GM18520 (cell line): ENCODE data around the gene ZC3HAV1L.
"Not testable (repeated sequence)": the region's sequence is repeated elsewhere in the genome, so short reads cannot be mapped to it uniquely, and the experiment has no call there.

ENCODE experiments used
- ATAC-seq: cut with Tn5 transposase; IDR thresholded peaks from one replicate; pipeline ENCODE4 v1.9.1; 2021; ENCODE audit not compliant: unreplicated experiment

The ZC3HAV1L gene

DNA sequence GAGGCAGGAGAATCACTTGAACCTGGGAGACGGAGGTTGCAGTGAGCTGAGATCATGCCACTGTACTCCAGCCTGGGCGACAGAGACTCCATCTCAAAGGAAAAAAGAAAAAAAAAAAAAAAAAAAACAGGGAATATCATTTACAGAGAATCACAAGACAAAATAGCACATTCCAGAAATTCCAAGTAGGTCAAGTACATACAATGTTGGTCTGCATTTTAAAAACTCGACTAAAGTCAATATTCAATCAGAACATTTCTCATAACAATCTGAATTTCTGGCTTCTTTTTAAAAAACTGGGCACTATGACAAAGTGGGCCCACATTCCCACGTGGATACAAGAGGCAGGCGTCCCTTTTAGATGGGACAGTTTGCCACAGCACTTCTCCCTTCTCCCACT, 12.8 kb downstream of the ZC3HAV1L start:
- no peak for ATAC-seq

DNA sequence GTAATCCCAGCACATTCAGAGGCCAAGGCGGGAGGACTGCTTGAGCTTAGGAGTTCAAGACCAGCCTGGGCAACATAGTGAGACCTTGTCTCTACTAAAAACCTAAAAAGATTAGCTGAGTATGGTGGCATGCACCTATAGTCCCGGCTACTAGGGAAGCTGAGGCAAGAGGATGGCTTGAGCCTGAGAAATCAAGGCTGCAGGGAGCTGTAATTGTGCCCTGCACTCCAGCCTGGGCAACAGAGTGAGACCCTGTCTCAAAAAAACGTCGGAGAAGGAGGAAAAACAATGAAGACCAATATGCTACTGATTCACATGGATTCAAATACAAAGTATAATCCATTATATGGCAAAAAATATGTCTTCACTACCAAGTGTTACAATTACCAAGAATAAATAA, 13.6 kb downstream of the ZC3HAV1L start:
- ATAC-seq, result no peak

DNA sequence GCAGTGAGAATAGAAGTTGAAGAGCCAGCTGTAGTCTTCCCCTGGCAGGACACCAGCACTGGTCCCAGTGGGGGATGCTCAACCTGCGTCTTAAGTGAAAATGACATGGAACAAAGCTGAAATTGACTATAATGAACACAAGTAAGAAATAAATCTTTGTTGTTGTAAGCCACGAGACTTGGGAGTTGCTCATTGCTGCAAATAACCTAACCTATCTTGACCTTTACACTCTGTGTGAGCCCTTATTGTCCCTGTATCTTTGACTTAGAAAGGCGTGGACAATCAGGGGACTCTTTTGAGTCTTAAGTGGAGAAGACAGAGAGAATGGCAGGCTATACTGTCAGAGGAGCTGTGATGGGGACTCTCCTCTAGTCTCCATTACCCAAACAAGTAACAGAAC, 16.9 kb downstream of the ZC3HAV1L start:
- ATAC-seq, result no peak

DNA sequence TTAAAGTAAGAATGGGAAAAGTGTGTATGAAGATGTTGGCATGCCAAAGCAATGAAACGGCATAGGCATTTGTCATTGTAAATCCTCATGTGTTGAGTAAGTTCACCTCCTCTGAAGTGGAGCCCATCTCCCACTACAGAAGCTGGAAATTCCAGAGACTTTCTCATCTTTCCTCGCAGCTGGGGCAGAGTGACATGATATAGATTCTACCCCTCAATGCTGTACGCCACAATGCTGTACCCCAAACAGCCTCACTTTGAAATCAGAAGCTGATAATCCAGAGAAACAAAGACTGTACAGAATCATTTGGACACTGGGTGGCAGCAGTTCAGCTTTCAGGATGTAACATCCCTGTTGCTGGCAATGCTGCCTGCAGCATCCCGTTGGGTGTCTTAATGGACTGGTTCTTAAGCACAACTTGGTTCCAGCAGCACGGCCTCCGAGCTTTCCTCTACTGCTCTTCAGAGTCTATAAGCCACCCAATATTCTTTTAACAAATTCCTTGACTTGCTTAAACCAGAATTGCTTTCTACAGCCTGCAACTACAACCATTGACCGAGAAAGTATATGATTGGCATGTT, 18.8 kb downstream of the ZC3HAV1L start:
- no peak for ATAC-seq

DNA sequence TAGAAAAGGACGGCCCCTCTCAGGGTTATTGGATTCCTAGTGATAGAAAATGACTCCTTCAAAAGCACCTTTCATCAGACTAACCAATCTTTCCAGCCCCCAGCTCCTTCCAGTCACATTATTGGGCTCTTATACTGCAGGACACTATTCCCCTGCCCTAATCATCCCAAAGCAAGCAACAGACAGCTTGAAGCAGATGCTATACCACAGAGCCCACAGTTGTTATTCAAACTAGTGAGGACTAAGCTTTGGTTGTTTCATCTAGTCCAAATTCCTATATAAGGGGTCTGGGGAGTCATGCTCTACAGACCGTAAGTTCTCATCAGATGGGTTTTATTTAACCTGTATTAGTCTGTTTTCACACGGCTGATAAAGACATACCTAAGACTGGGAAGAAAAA, 24.5 kb downstream of the ZC3HAV1L start:
- no peak for ATAC-seq

DNA sequence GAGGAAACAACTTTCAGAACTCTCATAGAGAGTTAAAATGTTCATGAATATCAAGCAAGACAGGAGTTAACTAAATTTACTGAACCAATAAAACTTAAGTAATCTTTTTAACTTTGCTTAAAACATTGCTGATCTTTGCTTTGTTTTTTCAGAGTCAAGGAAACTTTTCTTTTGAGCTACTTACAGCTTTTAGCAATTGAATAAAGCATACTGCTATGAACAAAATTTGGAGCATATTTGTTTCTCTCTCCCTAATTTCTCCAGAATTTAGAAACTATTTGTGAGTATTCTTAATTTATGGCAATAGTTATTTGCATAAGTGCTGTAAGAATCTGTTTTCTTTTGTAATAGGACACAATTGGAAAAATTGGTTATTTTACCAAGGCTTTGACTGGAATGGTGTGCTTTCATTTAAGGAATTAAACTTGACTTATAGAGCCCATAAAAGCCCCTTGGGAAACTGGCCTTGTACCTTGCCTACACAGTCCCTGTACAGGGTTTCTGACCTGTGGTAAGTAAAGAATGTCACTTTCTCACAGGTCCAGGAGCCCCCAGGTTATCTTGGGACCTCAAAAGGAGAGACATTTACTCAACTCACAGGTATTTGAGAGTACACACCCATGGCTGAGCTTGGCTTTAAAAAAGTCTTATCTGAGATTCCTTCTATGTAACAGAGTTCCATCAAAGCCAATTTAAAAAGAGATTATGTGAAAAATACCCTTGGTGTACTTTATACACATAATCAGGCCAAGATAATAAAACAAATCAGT, 31.3 kb downstream of the ZC3HAV1L start:
- no peak for ATAC-seq

DNA sequence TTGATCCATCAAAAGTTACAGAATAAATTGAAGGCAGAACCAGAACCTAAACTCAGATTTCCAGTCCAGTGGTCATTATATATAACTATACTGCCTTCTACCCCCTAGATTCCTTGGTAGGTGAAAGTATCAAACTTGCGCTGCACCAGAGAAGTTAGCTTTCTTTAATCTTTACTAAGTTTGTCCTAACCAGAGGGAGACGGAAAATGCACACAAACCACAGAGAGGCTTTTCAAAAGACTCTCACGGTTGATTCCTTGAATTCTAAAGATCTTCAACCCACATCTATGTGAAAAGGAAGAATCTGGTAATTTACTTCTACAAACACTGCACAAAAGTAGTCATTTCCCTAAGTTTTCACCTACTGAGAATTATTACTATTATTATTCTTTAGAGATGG, 36.4 kb downstream of the ZC3HAV1L start:
- no peak for ATAC-seq

DNA sequence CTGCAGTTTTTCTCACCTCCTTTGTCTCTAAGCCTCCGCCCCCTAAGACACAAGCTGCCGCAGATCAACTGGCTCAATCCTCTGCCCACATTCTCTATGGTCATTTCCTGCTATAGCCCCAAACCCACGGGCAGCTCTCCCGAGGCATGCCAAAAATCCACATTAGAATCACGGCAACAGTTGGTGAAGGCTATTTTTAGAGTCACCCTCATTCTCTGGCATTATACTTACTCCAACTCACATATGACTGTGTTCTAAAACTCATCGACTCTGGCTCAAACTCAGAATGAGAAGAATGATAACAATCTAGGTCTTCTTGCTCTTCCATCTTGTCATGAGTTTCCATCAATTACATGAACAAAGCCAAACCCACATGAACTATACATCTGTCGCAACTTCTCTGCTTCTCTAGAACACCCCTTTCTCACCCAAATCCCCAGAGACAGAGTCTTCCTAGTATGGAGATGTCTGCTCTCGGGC, 43.8 kb downstream of the ZC3HAV1L start:
- no peak for ATAC-seq

DNA sequence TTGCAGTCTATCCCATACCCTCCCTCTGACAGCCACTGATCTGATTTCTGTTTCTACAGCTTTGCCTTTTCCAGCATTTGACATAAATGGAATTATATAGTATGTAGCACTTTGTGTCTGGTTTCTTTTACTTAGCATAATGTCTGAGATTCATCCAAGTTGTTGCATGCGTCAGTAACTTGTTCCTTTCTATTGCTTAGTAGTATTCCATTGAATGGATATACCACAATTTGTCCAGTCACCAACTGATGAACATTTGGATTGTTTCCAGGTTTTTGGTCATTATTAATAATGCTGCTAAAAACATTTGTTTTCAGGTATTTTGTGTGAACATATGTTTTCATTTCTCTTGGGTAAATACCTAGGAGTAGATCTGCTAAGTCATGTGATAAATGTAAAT, 48.2 kb downstream of the ZC3HAV1L start:
- no peak for ATAC-seq

DNA sequence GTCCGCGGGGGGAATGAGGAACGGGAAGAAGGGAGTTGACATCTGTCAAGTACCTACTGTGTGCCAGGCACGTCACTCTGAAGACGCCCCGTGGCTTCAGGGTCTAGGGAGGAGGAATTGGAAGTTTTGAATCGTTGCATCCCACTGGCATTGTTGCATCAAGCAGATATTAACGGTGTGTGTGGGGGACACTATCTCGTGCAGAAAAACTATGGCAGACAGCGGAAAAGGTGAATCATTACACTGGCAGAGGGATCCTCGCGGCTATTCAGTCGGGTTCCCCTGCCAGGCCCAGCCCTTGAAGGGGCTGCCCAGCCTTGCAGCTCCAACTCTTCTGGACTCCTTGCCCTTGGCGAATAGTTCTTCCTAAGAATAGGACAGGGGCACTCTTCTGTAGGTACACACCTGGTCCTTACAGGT, 53.6 kb downstream of the ZC3HAV1L start:
- no peak for ATAC-seq

DNA sequence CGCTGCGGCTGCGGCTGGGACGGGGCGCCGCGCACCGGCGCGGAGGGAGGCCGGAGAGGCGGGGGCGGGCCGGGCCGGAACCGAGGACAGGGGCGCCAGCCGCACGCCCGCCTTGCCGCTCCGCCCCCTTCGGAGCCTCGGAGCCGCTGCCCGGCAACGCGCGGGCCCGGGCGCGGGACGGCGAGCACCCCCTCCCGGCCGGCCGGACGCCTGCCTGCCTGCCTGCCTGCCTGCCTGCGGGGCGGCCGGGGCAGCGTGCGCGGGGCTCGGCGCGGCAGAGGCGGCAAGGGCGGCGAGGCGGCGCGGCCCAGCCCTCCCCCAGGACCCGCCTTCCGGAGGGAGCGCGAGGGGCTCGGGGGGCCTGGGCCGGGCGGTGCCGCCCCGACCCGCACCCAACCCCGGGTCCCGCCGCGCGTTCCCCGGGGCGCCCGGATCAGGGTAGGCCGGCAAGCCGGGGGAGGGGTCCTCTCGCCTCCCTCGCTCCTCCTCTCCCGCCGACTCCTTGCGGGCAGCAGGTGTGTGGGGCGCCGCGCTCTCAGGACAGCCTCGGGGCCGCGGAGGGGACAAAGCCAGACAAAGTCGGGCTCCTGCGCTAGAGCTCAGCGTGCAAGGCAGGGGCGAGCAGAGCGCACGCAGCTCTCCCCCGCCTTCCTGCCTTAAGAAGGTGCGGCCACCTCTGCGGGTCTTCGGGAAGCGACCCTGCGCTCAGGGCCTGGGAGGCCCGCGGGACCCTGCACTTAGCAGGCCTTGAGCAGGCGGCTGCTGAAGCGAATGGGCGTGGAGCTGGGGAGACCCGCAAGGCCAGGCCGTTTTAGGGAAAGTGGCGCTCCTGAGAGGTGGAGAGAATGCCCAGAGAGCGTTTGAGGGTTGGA, 54.3 kb downstream of the ZC3HAV1L start, which contains the start of gene KIAA1549:
Gene KIAA1549, minus strand, starts transcription at position 58 of the 872 bp plus-strand sequence. CDS start 120 bp downstream, outside the sequence.
- ATAC-seq, result peak; percentile 66

DNA sequence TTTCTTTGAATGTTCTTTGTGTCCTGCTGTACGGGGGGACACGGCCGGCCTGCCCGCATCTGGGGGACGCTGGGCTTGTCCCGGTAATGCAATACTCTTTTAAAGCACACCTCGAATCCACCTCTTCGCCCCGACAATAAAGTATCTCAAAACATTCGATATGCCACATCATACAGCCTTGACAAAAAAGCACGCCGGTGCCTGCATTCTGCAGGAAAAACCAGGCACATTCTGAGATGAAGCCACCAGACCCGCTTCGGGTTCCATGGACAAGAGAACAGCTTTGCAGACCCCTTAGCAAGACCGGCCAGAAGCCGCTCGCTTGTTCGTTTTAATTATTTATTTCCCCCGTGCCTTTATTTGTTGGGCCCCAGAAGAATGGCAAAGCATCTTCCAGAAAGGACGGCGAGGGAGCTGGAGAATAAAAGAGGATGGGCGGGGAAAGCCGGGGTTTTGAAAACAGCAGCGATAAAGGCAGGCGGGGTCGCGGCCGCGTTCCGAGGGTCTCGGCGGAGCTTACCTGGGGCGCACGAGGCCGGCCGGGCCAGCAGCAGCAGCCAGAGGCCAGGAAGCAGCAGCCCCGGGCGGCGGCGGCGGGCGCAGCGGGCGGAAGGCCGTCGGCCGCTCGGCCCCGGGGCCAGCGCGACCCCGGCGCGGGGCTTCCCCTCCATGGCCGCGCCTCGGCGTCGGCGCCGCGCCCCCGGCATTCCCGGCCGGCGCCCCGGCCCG, 55.1 kb downstream of the ZC3HAV1L start:
- peak; percentile 31 for ATAC-seq

DNA sequence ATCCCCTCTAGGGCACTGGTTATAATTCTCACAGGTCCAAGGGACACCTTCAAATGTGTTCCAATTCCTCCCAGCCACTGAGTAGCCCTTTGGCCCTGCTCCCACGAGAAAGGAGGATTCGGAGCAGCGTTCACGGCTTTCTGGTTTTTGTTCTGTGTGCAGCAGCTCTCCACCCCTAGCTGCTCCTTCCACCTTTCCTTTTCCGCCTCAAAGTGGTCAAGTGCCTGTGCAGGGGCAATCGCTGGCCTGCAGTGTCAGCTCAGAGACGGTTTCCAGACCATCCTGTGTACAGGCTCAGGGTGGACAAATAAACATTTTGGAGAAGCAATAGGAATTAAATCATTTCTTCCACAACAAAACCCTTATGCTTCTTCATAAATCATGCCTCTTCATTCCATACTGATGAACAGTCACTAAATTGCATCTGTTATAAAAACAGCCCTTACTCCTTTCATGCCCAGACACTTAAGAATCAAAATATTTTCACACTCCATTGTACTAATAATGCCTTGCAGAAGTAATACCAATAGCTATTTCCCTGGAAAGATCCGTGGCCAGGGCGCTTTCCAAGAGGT, 55.8 kb downstream of the ZC3HAV1L start:
- no peak for ATAC-seq

DNA sequence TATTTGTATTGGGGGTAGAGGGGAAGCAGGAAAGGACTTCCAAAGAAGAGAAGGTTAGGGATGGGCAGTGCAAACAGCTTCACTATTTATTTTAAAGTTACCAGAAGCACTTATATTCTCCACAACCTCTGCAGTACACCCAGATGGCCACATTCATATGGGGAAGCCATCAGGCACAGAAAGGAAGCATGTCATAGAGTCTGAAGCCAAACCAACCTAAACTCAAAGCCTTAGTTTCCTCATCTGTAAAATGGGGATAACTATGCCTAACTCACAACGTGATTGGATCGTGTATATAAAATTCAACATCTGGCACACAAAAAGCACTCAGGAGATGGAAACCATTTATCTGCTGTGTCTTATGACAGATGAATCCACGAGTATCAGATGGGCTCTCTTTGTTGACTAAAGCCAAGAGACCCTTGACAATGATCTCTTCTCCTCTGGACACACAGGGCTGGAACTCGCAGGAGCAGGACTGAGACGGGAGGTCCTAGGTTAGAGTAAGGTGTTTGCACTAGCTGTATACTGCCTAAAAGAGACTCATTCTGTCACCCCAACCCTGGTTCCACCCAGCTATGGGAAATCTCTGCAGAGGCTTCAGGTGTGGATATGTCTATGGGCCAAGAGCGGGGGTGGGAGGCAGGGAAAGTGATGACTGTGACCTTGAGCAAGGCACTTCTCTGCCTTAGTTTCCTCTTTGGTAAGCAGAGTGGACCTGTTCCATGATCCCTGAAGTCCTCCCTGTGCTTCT, 56.4 kb downstream of the ZC3HAV1L start:
- ATAC-seq, result no peak

DNA sequence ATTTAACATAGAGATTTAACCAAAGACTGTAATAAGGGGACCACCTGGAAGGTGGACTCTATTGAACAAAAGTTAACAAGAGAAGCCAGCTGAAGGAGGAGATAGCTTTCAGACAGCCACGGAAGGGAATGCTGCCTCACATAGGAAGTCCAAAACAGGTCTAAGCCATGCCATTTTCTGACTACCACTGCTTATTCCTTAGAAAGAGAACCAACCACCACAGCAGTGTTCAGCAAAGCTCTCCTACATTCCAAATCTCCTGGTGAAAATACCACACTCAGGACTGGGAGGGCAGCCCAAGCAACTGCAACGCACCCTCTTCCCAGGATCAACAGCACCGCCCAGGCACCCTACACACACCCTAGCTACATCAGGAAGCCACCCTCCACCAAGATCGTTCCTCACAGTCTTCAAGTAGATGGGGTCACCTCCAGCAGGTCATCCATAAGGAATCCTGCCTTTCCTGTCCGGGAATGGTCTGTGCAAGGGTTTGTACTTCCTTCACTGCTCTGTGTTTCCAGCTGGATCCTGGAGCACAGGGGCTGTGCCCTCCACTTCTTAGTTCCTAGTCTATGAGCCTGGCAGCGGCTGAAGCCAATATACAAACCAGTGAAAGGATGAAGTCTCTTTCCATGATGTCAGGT, 57.2 kb downstream of the ZC3HAV1L start:
- no peak for ATAC-seq

DNA sequence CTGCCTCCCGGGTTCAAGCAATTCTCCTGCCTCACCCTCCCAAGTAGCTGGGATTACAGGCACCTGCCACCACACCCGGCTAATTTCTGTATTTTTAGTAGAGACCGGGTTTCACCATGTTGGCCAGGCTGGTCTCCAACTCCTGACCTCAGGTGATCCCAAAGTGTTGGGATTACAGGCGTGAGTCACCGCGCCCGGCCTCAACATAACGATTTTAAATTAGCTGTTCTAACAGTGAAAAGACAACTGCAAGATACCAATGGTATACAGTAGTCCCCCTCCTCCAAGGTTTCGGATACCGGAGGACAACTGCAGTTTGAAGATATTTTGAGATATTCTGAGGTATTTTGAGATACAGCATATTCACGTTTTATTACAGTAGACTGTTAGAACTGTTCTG, 59.7 kb downstream of the ZC3HAV1L start:
- ATAC-seq, result not testable (repeated sequence)
